Measurements from ENCODE around the gene EXOC3L1. TPM values are rescaled to one million over a fixed set of nuclear protein-coding genes. Genes with fewer than 3 reads are reported as not detected.

Gene EXOC3L1
- total RNA-seq, 1 donor from 2014 or later = 0.40 TPM

DNA sequence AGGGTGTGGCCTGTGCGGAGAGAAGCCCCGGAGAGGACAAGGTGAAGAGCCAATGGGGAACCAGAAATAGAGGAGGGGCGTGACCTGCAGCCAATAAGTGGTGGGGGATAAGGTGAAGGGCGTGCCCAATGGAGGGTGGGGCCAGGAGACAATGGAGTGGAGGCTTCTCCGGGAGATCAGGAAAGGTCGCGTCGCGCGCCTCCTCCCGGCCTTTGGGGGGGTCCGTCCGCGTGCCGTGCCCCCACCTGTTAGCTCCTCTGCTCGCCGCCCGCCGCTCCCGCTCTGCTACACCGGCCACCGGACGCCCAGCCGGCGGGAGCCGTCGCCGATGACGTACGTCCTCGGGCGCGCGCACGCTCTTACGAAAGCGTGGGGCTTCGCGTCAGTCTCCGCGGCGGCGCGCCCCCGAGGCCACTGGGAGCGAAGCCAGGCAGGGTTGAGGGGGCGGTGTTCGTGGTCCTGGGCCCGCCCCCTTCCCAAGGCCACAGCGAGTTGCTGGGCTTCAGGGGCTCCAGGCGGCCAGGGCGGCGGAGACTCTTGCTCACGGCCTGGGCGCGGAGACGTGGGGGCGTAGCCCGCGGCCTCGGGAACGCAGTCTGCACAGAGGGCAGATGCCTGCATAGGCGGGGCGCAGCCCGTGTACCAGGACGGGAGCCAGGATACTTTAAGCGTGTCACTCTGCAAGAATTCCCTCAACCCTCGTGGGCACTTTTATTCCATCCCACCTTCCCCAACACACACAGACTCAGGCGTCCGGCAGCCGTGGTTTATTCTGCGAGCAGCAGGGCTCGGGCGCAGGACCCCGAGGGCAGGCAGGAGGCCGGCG lies 6.1 kb downstream of the EXOC3L1 start, which contains the start of gene MATCAP1:
Gene MATCAP1 (minus strand): TSS at position 337 of the 826 bp plus-strand sequence. CDS start 3,353 bp downstream, outside the sequence.
- peaks cover 20% of the 10 kb centered on the region for H3K4me1 Mint-ChIP-seq
- H3K27ac Mint-ChIP-seq = peak within 1 kb of the TSS; percentile 39
- no peaks in the 10 kb centered on the region for H3K9me3 Mint-ChIP-seq
- peaks cover 14% of the 10 kb centered on the region for H3K27me3 Mint-ChIP-seq (ENCODE audit: low read depth)
- H3K4me3 Mint-ChIP-seq = peak within 1 kb of the TSS; percentile 81
- peak; percentile 86 to 93 for DNase-seq (ENCODE audit: low spot score in 2 of 2, unreplicated experiment in 2 of 2)
- TF ChIP-seq, protein P1, sequence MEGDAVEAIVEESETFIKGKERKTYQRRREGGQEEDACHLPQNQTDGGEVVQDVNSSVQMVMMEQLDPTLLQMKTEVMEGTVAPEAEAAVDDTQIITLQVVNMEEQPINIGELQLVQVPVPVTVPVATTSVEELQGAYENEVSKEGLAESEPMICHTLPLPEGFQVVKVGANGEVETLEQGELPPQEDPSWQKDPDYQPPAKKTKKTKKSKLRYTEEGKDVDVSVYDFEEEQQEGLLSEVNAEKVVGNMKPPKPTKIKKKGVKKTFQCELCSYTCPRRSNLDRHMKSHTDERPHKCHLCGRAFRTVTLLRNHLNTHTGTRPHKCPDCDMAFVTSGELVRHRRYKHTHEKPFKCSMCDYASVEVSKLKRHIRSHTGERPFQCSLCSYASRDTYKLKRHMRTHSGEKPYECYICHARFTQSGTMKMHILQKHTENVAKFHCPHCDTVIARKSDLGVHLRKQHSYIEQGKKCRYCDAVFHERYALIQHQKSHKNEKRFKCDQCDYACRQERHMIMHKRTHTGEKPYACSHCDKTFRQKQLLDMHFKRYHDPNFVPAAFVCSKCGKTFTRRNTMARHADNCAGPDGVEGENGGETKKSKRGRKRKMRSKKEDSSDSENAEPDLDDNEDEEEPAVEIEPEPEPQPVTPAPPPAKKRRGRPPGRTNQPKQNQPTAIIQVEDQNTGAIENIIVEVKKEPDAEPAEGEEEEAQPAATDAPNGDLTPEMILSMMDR (IDR thresholded peaks at IDR 0.05; ENCODE audit: unreplicated experiment) = no peak
- peaks cover 1% of the 10 kb centered on the region for H3K36me3 Mint-ChIP-seq

DNA sequence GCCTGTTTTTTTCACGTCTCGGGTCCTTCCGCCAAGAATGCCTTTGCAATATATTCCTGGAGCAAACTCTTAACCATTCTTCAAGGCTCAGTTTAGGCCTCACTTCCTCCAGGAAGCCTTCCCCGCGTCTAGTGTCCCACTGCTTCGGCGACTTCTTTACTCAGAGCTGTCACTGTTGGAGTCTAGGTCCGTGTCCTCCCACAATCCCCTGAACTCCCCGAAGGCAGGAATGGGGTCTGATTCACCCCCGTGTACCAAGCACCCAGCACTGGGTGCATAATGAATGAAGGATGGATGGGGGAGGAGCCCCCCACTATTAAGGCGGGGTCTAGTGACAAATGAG lies 6.7 kb downstream of the EXOC3L1 start:
- TF ChIP-seq, protein P1 (IDR thresholded peaks at IDR 0.05; ENCODE audit: unreplicated experiment) = no peak
- Mint-ChIP-seq H3K4me3 (no peak overlapping the region), H3K36me3 (peaks cover 3% of the 10 kb centered on the region), H3K4me1 (peaks cover 24% of the 10 kb centered on the region), H3K9me3 (no peaks in the 10 kb centered on the region), H3K27ac (no peak overlapping the region), H3K27me3 (ENCODE audit: low read depth) (peaks cover 17% of the 10 kb centered on the region)
- DNase-seq (ENCODE audit: low spot score in 2 of 2, unreplicated experiment in 2 of 2) = no peak

DNA sequence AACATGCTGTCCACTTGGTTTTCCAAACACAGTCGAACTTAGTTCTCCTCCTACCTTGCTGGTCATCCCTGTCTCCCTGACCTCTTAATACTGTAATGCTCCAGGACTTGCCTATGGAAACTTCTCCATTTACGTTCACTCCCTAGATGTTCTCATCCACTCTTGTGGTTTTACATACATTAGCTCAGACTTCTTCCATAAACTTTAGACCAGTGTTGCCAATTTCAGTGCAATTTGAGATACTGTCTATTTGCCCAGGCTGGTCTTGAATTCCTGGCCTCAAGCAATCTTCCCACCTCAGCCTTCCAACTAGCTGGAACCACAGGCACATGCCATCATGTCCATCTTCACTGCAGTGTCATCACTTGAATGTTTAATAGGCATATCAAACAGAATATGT lies 7.6 kb downstream of the EXOC3L1 start:
- peaks cover 3% of the 10 kb centered on the region for H3K36me3 Mint-ChIP-seq
- TF ChIP-seq, protein P1 (IDR thresholded peaks at IDR 0.05; ENCODE audit: unreplicated experiment) = no peak
- H3K4me3 Mint-ChIP-seq = no peak overlapping the region
- no peak overlapping the region for H3K27ac Mint-ChIP-seq
- peaks cover 22% of the 10 kb centered on the region for H3K27me3 Mint-ChIP-seq (ENCODE audit: low read depth)
- DNase-seq (ENCODE audit: low spot score in 2 of 2, unreplicated experiment in 2 of 2) = no peak
- H3K9me3 Mint-ChIP-seq = no peaks in the 10 kb centered on the region
- H3K4me1 Mint-ChIP-seq = peaks cover 31% of the 10 kb centered on the region

DNA sequence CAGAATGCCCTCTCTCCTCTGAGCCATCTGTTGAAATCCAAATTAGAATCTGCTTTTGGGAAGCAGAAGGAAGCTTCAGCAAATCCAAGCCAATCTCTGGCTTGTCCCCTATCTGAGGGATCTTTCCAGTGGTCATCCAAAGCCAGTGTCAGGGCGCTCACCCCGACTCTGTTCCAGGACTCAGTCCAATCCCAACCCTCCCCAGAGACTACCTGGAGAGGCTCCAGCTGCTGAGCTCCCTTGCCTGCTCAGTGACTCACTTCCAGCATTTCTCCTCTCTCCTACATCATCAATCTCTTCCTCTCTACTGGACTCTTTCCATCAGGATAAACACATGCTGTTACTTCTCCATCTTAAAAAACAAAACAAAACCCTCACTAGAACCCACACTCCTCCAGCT lies 8.6 kb downstream of the EXOC3L1 start:
- H3K27ac Mint-ChIP-seq = no peak overlapping the region
- peaks cover 3% of the 10 kb centered on the region for H3K36me3 Mint-ChIP-seq
- peaks cover 23% of the 10 kb centered on the region for H3K27me3 Mint-ChIP-seq (ENCODE audit: low read depth)
- H3K9me3 Mint-ChIP-seq = no peaks in the 10 kb centered on the region
- TF ChIP-seq, protein P1 (IDR thresholded peaks at IDR 0.05; ENCODE audit: unreplicated experiment) = no peak
- H3K4me1 Mint-ChIP-seq = peaks cover 28% of the 10 kb centered on the region
- no peak overlapping the region for H3K4me3 Mint-ChIP-seq
- DNase-seq (ENCODE audit: low spot score in 2 of 2, unreplicated experiment in 2 of 2) = no peak

DNA sequence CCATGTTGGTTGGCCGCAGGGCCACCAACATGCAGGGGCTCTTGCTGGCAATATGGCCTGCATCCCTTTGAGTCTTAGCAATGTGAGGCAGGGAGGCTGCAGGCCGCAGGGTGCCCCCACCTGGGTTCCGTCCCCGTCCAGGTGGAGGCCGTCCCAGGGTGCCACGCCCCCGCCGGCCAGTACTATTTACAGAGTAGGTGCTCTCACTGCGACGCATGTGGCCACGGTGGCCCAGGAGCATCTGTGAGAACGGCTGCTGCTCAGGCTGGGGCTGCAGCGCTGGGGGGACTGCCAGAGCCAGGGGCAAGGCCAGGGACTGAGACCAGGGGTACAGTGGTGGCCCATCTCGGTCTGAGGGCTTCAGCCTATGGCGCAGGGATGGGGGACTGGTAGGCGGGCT lies 9.8 kb downstream of the EXOC3L1 start:
- no peak overlapping the region for H3K4me3 Mint-ChIP-seq
- H3K36me3 Mint-ChIP-seq = peaks cover 3% of the 10 kb centered on the region
- TF ChIP-seq, protein P1 (IDR thresholded peaks at IDR 0.05; ENCODE audit: unreplicated experiment) = no peak
- peaks cover 23% of the 10 kb centered on the region for H3K27me3 Mint-ChIP-seq (ENCODE audit: low read depth)
- DNase-seq (ENCODE audit: low spot score in 2 of 2, unreplicated experiment in 2 of 2) = no peak
- H3K9me3 Mint-ChIP-seq = no peaks in the 10 kb centered on the region
- H3K4me1 Mint-ChIP-seq = peaks cover 21% of the 10 kb centered on the region
- no peak overlapping the region for H3K27ac Mint-ChIP-seq
